WTC11 (cell line): ENCODE results near the gene FGF21. TPM values are rescaled to one million over a fixed set of nuclear protein-coding genes. Genes with fewer than 3 reads are reported as not detected.

Source experiments
- ATAC-seq: fragments of 200-7000 bp; cut with Tn5 transposase; 2 replicates; pipeline ENCODE4 v1.10.0; 2021; ENCODE audit warnings: mild to moderate bottlenecking, moderate library complexity
- CTCF ChIA-PET: fragments of 300-600 bp; sonication (Branson Sonifier 250); formaldehyde crosslinking; loops from one replicate; lab custom pipeline; 2021; ENCODE audit warnings: antibody characterized with exemption; lab: Charles Lee
- POLR2A ChIA-PET: fragments of 350-600 bp; sonication (Branson Sonifier 250); formaldehyde crosslinking; loops from one replicate; lab custom pipeline; 2021; ENCODE audit warnings: antibody characterized with exemption; lab: Charles Lee
- DNase-seq: peaks from one replicate; pipeline ENCODE4 v3.0.0; 2021; ENCODE audit warnings: low spot score
- H3K27ac Mint-ChIP-seq: 2 replicates; pipeline ENCODE4 v1.8.0; 2021; ENCODE audit warnings: mixed read lengths
- H3K27me3 Mint-ChIP-seq: 2 replicates; pipeline ENCODE4 v1.8.0; 2021; ENCODE audit warnings: low read depth, mild to moderate bottlenecking, moderate library complexity, mixed read lengths
- H3K36me3 Mint-ChIP-seq: 2 replicates; pipeline ENCODE4 v1.8.0; 2021; ENCODE audit warnings: mixed read lengths
- H3K4me1 Mint-ChIP-seq: 2 replicates; pipeline ENCODE4 v1.8.0; 2022; ENCODE audit warnings: mixed read lengths
- H3K4me3 Mint-ChIP-seq: 2 replicates; pipeline ENCODE4 v1.8.0; 2021; ENCODE audit warnings: mild to moderate bottlenecking, moderate library complexity, mixed read lengths
- H3K9me3 Mint-ChIP-seq: 2 replicates; pipeline ENCODE4 v1.8.0; 2021; ENCODE audit warnings: mixed read lengths
- AFF4 ChIP-seq: sonication (generic); formaldehyde crosslinking; IDR thresholded peaks from 2 replicates; pipeline ENCODE4 v1.8.1; 2023; ENCODE audit warnings: mild to moderate bottlenecking, missing genetic modification reagents, borderline replicate concordance
- AR ChIP-seq: fragments of 250-450 bp; sonication (Bioruptor Pico); IDR thresholded peaks from 2 replicates; pipeline ENCODE4 v1.9.0; 2021; ENCODE audit warnings: mild to moderate bottlenecking
- ATF2 ChIP-seq: sonication (generic); formaldehyde crosslinking; IDR thresholded peaks from 2 replicates; pipeline ENCODE4 v1.8.1; 2022; ENCODE audit warnings: low read depth, missing genetic modification reagents, borderline replicate concordance
- CREB1 ChIP-seq: sonication (generic); formaldehyde crosslinking; IDR thresholded peaks from 2 replicates; pipeline ENCODE4 v1.8.0; 2023; ENCODE audit warnings: mild to moderate bottlenecking, missing genetic modification reagents
- E2F1 ChIP-seq: sonication (generic); formaldehyde crosslinking; IDR thresholded peaks from 2 replicates; pipeline ENCODE4 v1.8.0; 2022; ENCODE audit warnings: mild to moderate bottlenecking, missing genetic modification reagents
- EMX1 ChIP-seq: fragments of 250-450 bp; sonication (Bioruptor Pico); IDR thresholded peaks from 2 replicates; pipeline ENCODE4 v1.8.0; 2021; ENCODE audit warnings: mild to moderate bottlenecking
- ETV6 ChIP-seq: sonication (generic); formaldehyde crosslinking; IDR thresholded peaks from 2 replicates; pipeline ENCODE4 v1.8.1; 2022; ENCODE audit warnings: mild to moderate bottlenecking, missing genetic modification reagents
- IRF1 ChIP-seq: sonication (generic); formaldehyde crosslinking; IDR thresholded peaks from 2 replicates; pipeline ENCODE4 v1.8.0; 2023; ENCODE audit warnings: missing genetic modification reagents
- MXD4 ChIP-seq: fragments of 250-450 bp; sonication (Bioruptor Pico); IDR thresholded peaks from 2 replicates; pipeline ENCODE4 v1.8.0; 2021; ENCODE audit warnings: mild to moderate bottlenecking, moderate library complexity, borderline replicate concordance
- NR1H2 ChIP-seq: sonication (generic); formaldehyde crosslinking; IDR thresholded peaks from 2 replicates; pipeline ENCODE4 v1.9.0; 2021; ENCODE audit warnings: mild to moderate bottlenecking, moderate library complexity, missing genetic modification reagents
- PREB ChIP-seq: sonication (generic); formaldehyde crosslinking; IDR thresholded peaks from 2 replicates; pipeline ENCODE4 v1.8.1; 2022; ENCODE audit warnings: mild to moderate bottlenecking, missing genetic modification reagents, moderate library complexity, borderline replicate concordance
- SMAD3 ChIP-seq: sonication (generic); formaldehyde crosslinking; IDR thresholded peaks from 2 replicates; pipeline ENCODE4 v1.8.0; 2022; ENCODE audit warnings: missing genetic modification reagents, mild to moderate bottlenecking, borderline replicate concordance
- SP1 ChIP-seq: sonication (generic); formaldehyde crosslinking; conservative IDR thresholded peaks from 2 replicates; pipeline ENCODE4 v1.8.1; 2022; ENCODE audit warnings: missing genetic modification reagents
- TCF7 ChIP-seq: sonication (generic); formaldehyde crosslinking; IDR thresholded peaks from 2 replicates; pipeline ENCODE4 v1.8.0; 2022; ENCODE audit warnings: mild to moderate bottlenecking, low read depth, missing genetic modification reagents, moderate library complexity
- ZNF263 ChIP-seq: sonication (generic); formaldehyde crosslinking; IDR thresholded peaks from 2 replicates; pipeline ENCODE4 v1.8.1; 2022; ENCODE audit warnings: low read depth, mild to moderate bottlenecking, moderate library complexity, missing genetic modification reagents
- ZNF396 ChIP-seq: fragments of 250-450 bp; sonication (Bioruptor Pico); IDR thresholded peaks from 2 replicates; pipeline ENCODE4 v1.8.0; 2021; ENCODE audit warnings: mild to moderate bottlenecking, moderate library complexity, borderline replicate concordance
- ZNF416 ChIP-seq: fragments of 250-450 bp; sonication (Bioruptor Pico); IDR thresholded peaks from 2 replicates; pipeline ENCODE4 v1.9.0; 2021; ENCODE audit warnings: mild to moderate bottlenecking, inconsistent platforms
- ZNF423 ChIP-seq: fragments of 250-450 bp; sonication (Bioruptor Pico); IDR thresholded peaks from 2 replicates; pipeline ENCODE4 v2.1.2; 2022; ENCODE audit warnings: mild to moderate bottlenecking, moderate library complexity
- total RNA-seq: library from RNA; stranded (reverse); gene quantifications from 3 replicates; pipeline ENCODE4 v1.2.3, GENCODE V29; 2021

Gene FGF21
- total RNA-seq, 1 experiment from 2014 or later = 0.26 TPM

- Mint-ChIP-seq H3K27me3 (no peaks in the 10 kb centered on the region; the same call in 1 of the 2 replicates), H3K4me1 (peaks cover 18% of the 10 kb centered on the region), H3K27ac (no peak overlapping the region), H3K4me3 (no peak overlapping the region), H3K36me3 (no peaks in the 10 kb centered on the region), H3K9me3 (no peaks in the 10 kb centered on the region)
- ChIA-PET POLR2A (interaction anchor here (0.6 to 1.1 kb wide), 2 partner anchors 14 to 123 kb away, joined by 3 read pairs; no protein-coding TSS in a partner anchor), CTCF (interaction anchor here (0.5 to 3.5 kb wide), 14 partner anchors 8 to 210 kb away, joined by 3 to 26 read pairs (median 6); partner anchors contain the start of genes GYS1, HSD17B14 and RUVBL2)
- TF ChIP-seq PREB (CRISPR knock-in tag) (no peak), SP1 (CRISPR knock-in tag) (0 out of 2 replicates have a peak, but pooled peaks have one; percentile 44), ZNF423 (CRISPR knock-in tag) (peak; percentile 90), MXD4 (CRISPR knock-in tag) (no peak), ZNF263 (CRISPR knock-in tag) (no peak), ETV6 (CRISPR knock-in tag) (no peak), AFF4 (CRISPR knock-in tag) (no peak), TCF7 (CRISPR knock-in tag) (no peak)
- DNase-seq (peak; percentile 42), ATAC-seq (peak; percentile 34)
Measured at GRCh38 chr19:48798937-48799336, 43.6 kb downstream of the FGF21 start.

- no peak for DNase-seq
- Mint-ChIP-seq H3K4me3 (no peak overlapping the region), H3K4me1 (peaks cover 15% of the 10 kb centered on the region), H3K9me3 (no peaks in the 10 kb centered on the region), H3K27ac (peak overlapping the region; percentile 78), H3K27me3 (no peaks in the 10 kb centered on the region; the same call in 1 of the 2 replicates), H3K36me3 (no peaks in the 10 kb centered on the region)
- TF ChIP-seq ATF2 (CRISPR knock-in tag) = no peak
- TF ChIP-seq SMAD3 (CRISPR knock-in tag) = no peak
- no peak for TF ChIP-seq ZNF396 (CRISPR knock-in tag)
- ChIA-PET CTCF (interaction anchor here (0.5 to 3.5 kb wide), 13 partner anchors 7 to 209 kb away, joined by 3 to 26 read pairs (median 6); partner anchors contain the start of genes GYS1, HSD17B14 and RUVBL2), POLR2A (interaction anchor here (0.6 kb wide), 1 partner anchor 123 kb away, joined by 3 read pairs; no protein-coding TSS in a partner anchor)
- no peak for ATAC-seq
Measured at GRCh38 chr19:48799358-48800300, 44.3 kb downstream of the FGF21 start.

- no peaks in the 10 kb centered on the region; the same call in 1 of the 2 replicates for H3K27me3 Mint-ChIP-seq
- no peak for DNase-seq
- no peak overlapping the region for H3K4me3 Mint-ChIP-seq
- H3K4me1 Mint-ChIP-seq = peaks cover 32% of the 10 kb centered on the region
- no peaks in the 10 kb centered on the region for H3K9me3 Mint-ChIP-seq
- H3K36me3 Mint-ChIP-seq = no peaks in the 10 kb centered on the region
- POLR2A ChIA-PET = no interaction called here
- ATAC-seq = no peak
- no peak overlapping the region for H3K27ac Mint-ChIP-seq
- CTCF ChIA-PET = interaction anchor here (0.6 to 1.9 kb wide), 4 partner anchors 7 to 325 kb away, joined by 3 to 6 read pairs (median 4); no protein-coding TSS in a partner anchor
- no peak for TF ChIP-seq CREB1 (CRISPR knock-in tag)
- TF ChIP-seq IRF1 = no peak
- no peak for TF ChIP-seq E2F1
- TF ChIP-seq NR1H2 (CRISPR knock-in tag) = no peak
- TF ChIP-seq AR (CRISPR knock-in tag) = no peak
- TF ChIP-seq EMX1 = no peak
- no peak for TF ChIP-seq ZNF416 (CRISPR knock-in tag)
Measured at GRCh38 chr19:48802623-48803022, 47.3 kb downstream of the FGF21 start.
